Skeletal muscle tissue (tissue), 4 donors: ENCODE measurements around the gene HEPHL1. TPM values are rescaled to one million over a fixed set of nuclear protein-coding genes. Genes with fewer than 3 reads are reported as not detected.
"Not testable (repeated sequence)": the region's sequence is repeated elsewhere in the genome, so short reads cannot be mapped to it uniquely, and the experiment has no call there.

Experiments
- H3K27ac ChIP-seq: one replicate; pipeline ENCODE4 v1.7.0; 2013; ENCODE audit warnings: mild to moderate bottlenecking, low read depth, low read length, inconsistent platforms
- H3K27me3 ChIP-seq, 3 donors: one replicate each; pipeline ENCODE4 v1.7.0; 2013; ENCODE audit warnings: low read length in 3 of 3; ENCODE audit not compliant: control insufficient read depth in 3 of 3, insufficient read depth in 3 of 3
- H3K36me3 ChIP-seq, 3 donors: one replicate each; pipeline ENCODE4 v1.7.0; 2013; ENCODE audit warnings: low read length in 3 of 3; ENCODE audit not compliant: control insufficient read depth in 3 of 3, insufficient read depth in 3 of 3
- H3K4me1 ChIP-seq, 3 donors: one replicate each; pipeline ENCODE4 v1.7.0; 2013; ENCODE audit warnings: low read length in 3 of 3, mild to moderate bottlenecking in 3 of 3; ENCODE audit not compliant: control insufficient read depth in 3 of 3, insufficient read depth in 3 of 3
- H3K4me3 ChIP-seq, 3 donors: one replicate each; pipeline ENCODE4 v1.7.0; 2013; ENCODE audit warnings: low read length in 3 of 3
- H3K9ac ChIP-seq, 3 donors: one replicate each; pipeline ENCODE4 v1.7.0; 2013; ENCODE audit warnings: low read length in 3 of 3, mild to moderate bottlenecking in 3 of 3, moderate library complexity in 2 of 3, low read depth in 1 of 3
- H3K9me3 ChIP-seq, 3 donors: one replicate each; pipeline ENCODE4 v1.7.0; 2013; ENCODE audit warnings: low read length in 3 of 3; ENCODE audit not compliant: control insufficient read depth in 3 of 3
- total RNA-seq: library from RNA; depleted of rRNA; stranded (reverse); fragments of >200 nt; gene quantifications from one replicate; pipeline ENCODE4 v1.2.3, GENCODE V29; 2014
- donor health status: Osteomylitis.

The HEPHL1 gene
- total RNA-seq, 1 donor from 2014 or later, result under 0.01 TPM

DNA sequence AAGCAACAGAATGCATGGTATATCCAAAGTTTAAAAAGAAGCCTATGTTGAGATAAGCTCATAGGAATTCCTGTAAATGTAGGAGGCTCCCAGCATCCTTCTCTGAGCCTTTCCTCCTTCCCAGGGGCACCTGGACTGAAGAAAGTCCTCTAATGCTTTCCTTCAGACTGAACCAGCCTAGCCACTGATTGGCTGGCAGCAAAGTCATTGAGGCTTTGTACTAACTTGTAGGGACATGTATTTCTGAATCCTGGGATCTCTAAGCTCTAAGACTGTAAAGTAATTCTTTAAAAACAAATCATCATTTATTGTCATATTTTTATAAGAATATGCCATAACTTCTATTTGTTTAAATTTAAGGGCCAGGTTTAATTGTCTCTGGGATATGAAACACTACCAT lies 83.6 kb downstream of the HEPHL1 start:
- Histone ChIP-seq H3K4me3 (no peak overlapping the region), H3K9ac (no peak overlapping the region), H3K27me3 (no peaks in the 10 kb centered on the region), H3K9me3 (no peaks in the 10 kb centered on the region), H3K4me1 (no peaks in the 10 kb centered on the region), H3K36me3 (no peaks in the 10 kb centered on the region), H3K27ac (no peak overlapping the region)

DNA sequence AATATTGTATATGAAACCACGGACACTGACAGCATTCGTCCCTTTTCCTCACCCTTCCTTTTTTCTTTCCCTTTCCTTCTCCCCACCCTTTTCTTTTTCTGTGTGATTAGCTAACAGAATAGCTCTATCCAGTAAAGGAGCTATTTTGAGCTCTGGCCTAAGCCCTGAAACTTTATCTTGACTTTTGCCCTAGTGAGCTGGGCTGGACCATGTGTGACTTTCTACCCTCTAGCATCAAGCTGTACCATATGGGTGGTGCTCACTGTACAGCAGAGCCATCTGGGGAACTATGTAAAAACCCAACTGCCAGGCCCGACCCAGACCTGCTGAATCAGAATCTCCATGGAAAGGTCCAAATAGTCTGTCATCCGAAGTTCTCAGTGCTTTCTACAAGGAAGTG lies 85.6 kb downstream of the HEPHL1 start:
- no peak overlapping the region for H3K27ac ChIP-seq
- no peaks in the 10 kb centered on the region for H3K27me3 ChIP-seq
- H3K9me3 ChIP-seq, result no peaks in the 10 kb centered on the region
- no peak overlapping the region for H3K4me3 ChIP-seq
- no peaks in the 10 kb centered on the region for H3K36me3 ChIP-seq
- H3K4me1 ChIP-seq, result no peaks in the 10 kb centered on the region
- H3K9ac ChIP-seq, result no peak overlapping the region

DNA sequence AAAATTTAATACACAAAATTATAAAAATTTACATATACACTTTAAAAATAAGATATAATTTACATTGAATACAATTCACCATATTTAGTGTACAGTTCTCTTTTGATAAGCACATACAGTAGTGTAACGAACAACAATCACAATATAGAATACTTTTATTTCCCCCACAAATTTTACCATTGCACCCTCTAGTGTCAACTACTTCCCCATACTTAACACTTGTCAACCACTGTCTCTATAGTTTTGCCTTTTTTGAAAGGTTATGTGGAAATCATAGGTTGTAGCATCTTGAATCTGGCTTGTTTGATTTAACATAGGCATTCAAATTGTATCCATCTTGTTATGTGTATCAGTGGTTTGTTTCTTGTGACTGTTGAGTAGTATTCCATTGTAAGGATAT lies 86.2 kb downstream of the HEPHL1 start:
- Histone ChIP-seq H3K9me3 (no peaks in the 10 kb centered on the region), H3K27ac (no peak overlapping the region), H3K4me3 (no peak overlapping the region), H3K36me3 (no peaks in the 10 kb centered on the region), H3K9ac (no peak overlapping the region), H3K27me3 (no peaks in the 10 kb centered on the region), H3K4me1 (no peaks in the 10 kb centered on the region)

- Histone ChIP-seq H3K4me3 (no peak overlapping the region), H3K27ac (no peak overlapping the region), H3K9ac (no peak overlapping the region), H3K36me3 (no peaks in the 10 kb centered on the region), H3K9me3 (no peaks in the 10 kb centered on the region), H3K4me1 (no peaks in the 10 kb centered on the region), H3K27me3 (no peaks in the 10 kb centered on the region)
These were observed 90.1 kb downstream of the HEPHL1 start for GRCh38 chr11:94111241-94111640.

DNA sequence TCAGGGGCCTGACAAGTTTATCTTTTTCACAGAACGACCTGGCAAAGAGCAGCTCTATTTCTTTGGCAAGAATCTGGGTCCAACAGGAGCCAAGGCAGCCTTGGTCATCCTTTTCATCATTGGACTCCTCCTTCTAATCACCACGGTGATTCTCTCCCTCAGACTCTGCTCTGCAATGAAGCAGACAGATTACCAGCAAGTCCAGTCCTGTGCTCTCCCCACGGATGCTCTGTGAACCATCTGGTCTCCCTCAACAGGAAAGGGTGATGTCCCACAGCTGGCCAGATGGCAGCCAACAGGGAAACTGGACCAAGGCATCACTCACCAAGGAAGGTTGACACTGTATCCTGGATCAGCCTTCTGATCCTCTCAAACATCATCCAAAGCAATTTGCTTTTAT lies 90.5 kb downstream of the HEPHL1 start:
- Histone ChIP-seq H3K27ac (no peak overlapping the region), H3K36me3 (no peaks in the 10 kb centered on the region)

DNA sequence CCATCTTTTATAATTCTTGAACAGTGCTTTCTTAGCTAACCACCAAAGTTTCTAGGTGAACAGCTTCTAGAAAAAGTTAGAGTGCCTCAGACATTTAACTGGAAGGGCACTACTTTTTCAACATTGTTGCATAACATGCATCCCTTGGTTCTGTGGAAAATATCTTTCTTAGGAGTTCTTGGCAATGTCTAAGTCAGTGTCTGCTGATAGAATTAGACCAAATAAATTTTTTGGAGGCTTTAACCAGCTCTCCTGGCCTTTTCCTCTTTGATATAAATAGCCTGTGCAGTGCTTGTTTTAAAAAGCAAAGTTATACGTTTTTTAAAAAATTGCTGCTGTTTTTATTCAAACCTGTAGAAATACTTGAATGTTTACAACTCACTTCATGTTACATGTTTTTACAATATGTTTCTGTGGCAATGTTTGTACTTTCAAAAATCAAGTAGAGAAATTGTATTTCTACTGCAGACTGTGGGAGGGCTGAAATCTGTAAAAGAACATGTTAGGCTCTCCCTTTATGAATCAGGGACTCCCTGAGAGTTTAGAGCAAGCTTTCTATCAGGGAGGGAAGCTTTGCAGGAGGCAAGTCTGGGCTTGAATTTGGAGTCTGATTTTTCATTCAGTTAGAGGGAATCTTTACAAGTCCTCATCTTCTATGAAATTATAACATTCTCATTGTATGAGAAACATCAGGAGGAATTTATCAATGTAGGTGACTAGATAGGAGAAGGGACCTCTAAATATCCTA lies 91.2 kb downstream of the HEPHL1 start:
- Histone ChIP-seq H3K4me1 (no peaks in the 10 kb centered on the region), H3K9me3 (no peaks in the 10 kb centered on the region), H3K27ac (no peak overlapping the region)

More for the DNA sequence above, 90.5 kb downstream of the HEPHL1 start:
- Histone ChIP-seq H3K4me3 (no peak overlapping the region), H3K27me3 (no peaks in the 10 kb centered on the region), H3K9me3 (no peaks in the 10 kb centered on the region), H3K4me1 (no peaks in the 10 kb centered on the region), H3K9ac (no peak overlapping the region)

GRCh38 chr11:94117197-94117574 lies 96.0 kb downstream of the HEPHL1 start:
- Histone ChIP-seq H3K27me3 (no peaks in the 10 kb centered on the region), H3K27ac (no peak overlapping the region), H3K4me3 (no peak overlapping the region), H3K9me3 (no peaks in the 10 kb centered on the region), H3K36me3 (no peaks in the 10 kb centered on the region), H3K4me1 (no peaks in the 10 kb centered on the region), H3K9ac (no peak overlapping the region)

More for the DNA sequence above, 91.2 kb downstream of the HEPHL1 start:
- Histone ChIP-seq H3K36me3 (no peaks in the 10 kb centered on the region), H3K27me3 (no peaks in the 10 kb centered on the region), H3K9ac (no peak overlapping the region), H3K4me3 (no peak overlapping the region)

- H3K4me1 ChIP-seq, result no peaks in the 10 kb centered on the region
- H3K4me3 ChIP-seq, result no peak overlapping the region
- H3K9me3 ChIP-seq, result no peaks in the 10 kb centered on the region
- no peaks in the 10 kb centered on the region for H3K27me3 ChIP-seq
- H3K36me3 ChIP-seq, result no peaks in the 10 kb centered on the region
- H3K9ac ChIP-seq, result no peak overlapping the region
- H3K27ac ChIP-seq, result no peak overlapping the region
These were observed 96.7 kb downstream of the HEPHL1 start for GRCh38 chr11:94117871-94118270.

DNA sequence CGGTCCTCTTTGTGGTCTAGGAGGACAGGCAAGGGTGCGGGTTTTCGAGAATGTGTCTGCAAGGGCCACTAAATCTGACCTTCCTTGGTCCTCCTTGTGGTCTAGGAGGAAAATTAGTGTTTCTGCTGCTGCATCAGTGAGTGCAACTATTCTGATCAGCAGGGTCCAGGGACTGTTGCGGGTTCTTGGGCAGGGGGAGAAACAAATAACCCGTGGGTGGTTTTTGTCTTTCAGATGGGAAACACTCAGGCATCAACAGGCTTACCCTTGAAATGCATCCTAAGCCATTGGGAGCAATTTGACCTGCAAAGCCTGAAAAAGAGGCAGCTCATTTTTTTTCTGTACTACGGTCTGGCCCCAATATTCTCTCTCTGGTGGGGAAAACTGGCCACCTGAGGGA lies 98.5 kb downstream of the HEPHL1 start:
- H3K9me3 ChIP-seq, H3K27me3 ChIP-seq, H3K9ac ChIP-seq, H3K36me3 ChIP-seq, H3K27ac ChIP-seq, H3K4me1 ChIP-seq, H3K4me3 ChIP-seq: not testable (repeated sequence)

DNA sequence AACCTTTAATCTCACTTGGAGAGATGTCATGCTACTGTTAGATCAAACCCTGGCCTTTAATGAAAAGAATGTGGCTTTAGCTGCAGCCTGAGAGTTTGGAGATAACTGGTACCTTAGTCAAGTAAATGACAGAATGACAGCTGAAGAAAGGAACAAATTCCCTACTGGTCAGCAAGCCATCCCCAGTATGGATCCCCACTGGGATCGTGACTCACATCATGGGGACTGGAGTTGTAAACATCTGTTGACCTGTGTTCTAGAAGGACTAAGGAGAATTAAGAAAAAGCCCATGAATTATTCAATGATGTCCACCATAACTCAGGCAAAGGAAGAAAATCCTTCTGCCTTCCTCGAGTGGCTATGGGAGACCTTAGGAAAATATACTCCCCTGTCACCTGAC lies 99.4 kb downstream of the HEPHL1 start:
- not testable (repeated sequence) for H3K9me3 ChIP-seq, H3K27ac ChIP-seq, H3K4me3 ChIP-seq, H3K36me3 ChIP-seq, H3K9ac ChIP-seq, H3K4me1 ChIP-seq, H3K27me3 ChIP-seq
